HUES48 (cell line): ENCODE results near the gene DTX3L.

Experiments used
- H3K27ac ChIP-seq: one replicate; pipeline ENCODE4 v1.7.0; 2013; ENCODE audit warnings: low read depth, low read length, inconsistent platforms
- H3K27me3 ChIP-seq: 2 replicates; pipeline ENCODE4 v1.6.1; 2013; ENCODE audit warnings: mild to moderate bottlenecking, low read length; ENCODE audit not compliant: control insufficient read depth, insufficient read depth
- H3K36me3 ChIP-seq: 2 replicates; pipeline ENCODE4 v1.6.1; 2013; ENCODE audit warnings: low read length; ENCODE audit not compliant: control insufficient read depth, insufficient read depth
- H3K4me1 ChIP-seq: 2 replicates; pipeline ENCODE4 v1.6.1; 2013; ENCODE audit warnings: mild to moderate bottlenecking, low read length; ENCODE audit not compliant: control insufficient read depth, insufficient read depth
- H3K4me3 ChIP-seq: 2 replicates; pipeline ENCODE4 v1.5.1; 2013; ENCODE audit warnings: mild to moderate bottlenecking, low read depth, low read length
- H3K9ac ChIP-seq: 2 replicates; pipeline ENCODE4 v1.6.1; 2013; ENCODE audit warnings: mild to moderate bottlenecking, low read depth, low read length, moderate library complexity
- H3K9me3 ChIP-seq: 2 replicates; pipeline ENCODE4 v1.6.1; 2013; ENCODE audit warnings: low read length; ENCODE audit not compliant: control insufficient read depth, insufficient read depth

The DTX3L gene

DNA sequence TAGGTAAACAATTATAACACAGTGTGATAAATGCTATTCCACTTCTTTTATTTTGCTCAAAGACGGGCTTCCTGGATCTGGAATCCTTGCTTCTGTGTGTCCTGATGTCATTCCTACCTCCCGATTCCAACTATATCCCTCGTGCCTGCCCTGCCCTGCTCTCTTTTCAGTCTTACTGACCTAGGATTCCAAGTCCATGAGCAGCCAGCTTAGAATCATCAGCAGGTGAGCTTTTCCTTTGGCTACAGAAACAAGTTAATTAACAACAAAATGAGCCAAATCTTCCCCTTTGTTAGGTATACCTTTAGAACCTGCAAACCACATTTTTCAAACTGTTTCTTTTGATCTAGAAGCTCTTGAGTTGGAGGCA, 27.5 kb upstream of the DTX3L start:
- H3K36me3 ChIP-seq: no peaks in the 10 kb centered on the region
- no peaks in the 10 kb centered on the region for H3K27me3 ChIP-seq
- H3K4me3 ChIP-seq: peak overlapping the region; percentile 17; the same call in 1 of the 2 replicates
- peak overlapping the region; percentile 24; the same call in 1 of the 2 replicates for H3K9ac ChIP-seq
- H3K27ac ChIP-seq: peak overlapping the region; percentile 57
- no peaks in the 10 kb centered on the region for H3K9me3 ChIP-seq
- H3K4me1 ChIP-seq: peaks cover 26% of the 10 kb centered on the region

DNA sequence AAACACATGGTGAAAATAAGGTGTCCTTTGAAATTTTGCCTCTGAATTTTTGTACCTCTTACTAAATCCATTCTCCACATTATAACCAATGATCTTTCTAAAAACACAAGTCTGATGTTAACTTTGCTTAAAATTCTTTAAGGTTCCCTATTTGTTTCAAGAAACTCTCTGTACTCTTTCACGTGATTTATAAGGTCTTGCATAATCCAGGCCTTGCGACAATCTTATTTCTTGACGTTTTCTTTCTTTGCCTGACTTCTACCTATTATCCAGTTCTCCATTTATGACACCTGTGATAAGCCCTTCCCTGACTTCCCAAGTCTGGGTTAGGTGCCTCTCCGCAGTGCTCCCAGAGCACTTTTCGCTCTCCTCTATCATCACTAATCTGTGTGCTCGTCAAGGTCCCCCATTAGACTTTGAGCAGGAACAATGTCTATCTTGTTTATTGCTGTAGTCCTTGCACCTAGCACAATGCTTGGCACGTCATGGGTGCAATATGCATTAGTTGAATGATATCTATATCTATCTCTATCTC, 25.1 kb upstream of the DTX3L start:
- H3K4me3 ChIP-seq: no peak overlapping the region
- H3K27ac ChIP-seq: no peak overlapping the region
- H3K27me3 ChIP-seq: no peaks in the 10 kb centered on the region
- peaks cover 26% of the 10 kb centered on the region for H3K4me1 ChIP-seq
- H3K36me3 ChIP-seq: no peaks in the 10 kb centered on the region
- no peaks in the 10 kb centered on the region for H3K9me3 ChIP-seq
- H3K9ac ChIP-seq: no peak overlapping the region

DNA sequence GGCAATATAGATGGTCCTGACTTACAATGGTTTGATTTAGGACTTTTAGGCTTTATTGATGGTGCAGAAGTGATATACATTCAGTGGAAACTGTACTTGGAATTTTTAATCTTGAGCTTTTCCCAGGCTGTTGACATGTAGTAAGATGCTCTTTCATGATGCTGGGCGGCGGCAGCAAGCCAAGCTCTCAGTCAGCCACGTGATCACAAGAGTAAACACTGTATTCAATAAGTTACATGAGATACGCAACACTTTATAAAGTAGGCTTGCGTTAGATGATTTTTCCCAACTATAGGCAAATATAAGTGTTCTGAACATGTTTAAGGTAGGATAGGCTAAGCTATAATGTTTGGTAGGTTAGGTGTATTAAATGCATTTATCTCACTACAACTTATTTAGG, 18.0 kb upstream of the DTX3L start:
- Histone ChIP-seq H3K9ac (no peak overlapping the region), H3K36me3 (no peaks in the 10 kb centered on the region), H3K27ac (no peak overlapping the region), H3K27me3 (no peaks in the 10 kb centered on the region), H3K4me1 (no peaks in the 10 kb centered on the region), H3K9me3 (no peaks in the 10 kb centered on the region), H3K4me3 (no peak overlapping the region)

DNA sequence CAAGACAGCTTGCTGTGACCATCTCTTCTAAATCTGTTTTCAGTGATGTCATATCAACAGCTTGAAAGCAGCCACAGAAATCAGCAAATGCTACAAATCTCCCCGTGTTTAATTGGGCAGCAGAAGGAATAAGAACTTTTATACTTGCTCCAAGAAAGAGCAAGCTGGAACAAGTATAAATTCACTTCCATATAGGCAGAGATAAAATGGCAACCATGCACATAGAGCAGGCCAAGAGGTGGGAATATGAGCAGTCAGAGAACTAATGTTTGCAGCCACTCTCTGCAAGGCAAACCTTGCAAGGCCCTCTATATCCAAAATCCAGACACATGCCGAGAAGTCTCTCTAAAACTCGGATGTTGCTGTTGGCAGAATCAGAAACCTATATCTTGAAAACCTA, 16.1 kb upstream of the DTX3L start:
- Histone ChIP-seq H3K9me3 (no peaks in the 10 kb centered on the region), H3K27ac (no peak overlapping the region), H3K36me3 (no peaks in the 10 kb centered on the region), H3K4me3 (no peak overlapping the region), H3K27me3 (no peaks in the 10 kb centered on the region), H3K9ac (no peak overlapping the region), H3K4me1 (peaks cover 2% of the 10 kb centered on the region; the same call in 1 of the 2 replicates)

DNA sequence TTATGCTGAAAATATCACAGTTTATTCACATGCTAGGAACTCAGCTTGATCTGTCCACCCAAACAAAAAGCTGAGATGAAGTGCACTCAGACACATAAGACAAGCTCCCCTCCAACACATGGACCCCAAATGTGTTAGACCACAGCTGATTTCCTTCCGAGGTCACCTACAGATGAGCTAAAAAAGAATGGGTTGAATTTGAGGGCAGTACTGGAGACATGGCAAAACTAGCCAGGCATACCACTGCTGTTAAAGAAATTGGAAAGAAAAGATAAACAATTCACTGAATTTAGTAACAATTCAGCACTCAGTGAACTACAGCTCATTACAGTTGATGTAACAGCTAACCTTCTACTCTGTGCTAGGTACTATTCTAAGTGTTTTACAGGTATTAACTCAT, 15.5 kb upstream of the DTX3L start:
- Histone ChIP-seq H3K27me3 (no peaks in the 10 kb centered on the region), H3K27ac (no peak overlapping the region), H3K4me1 (peaks cover 6% of the 10 kb centered on the region), H3K9ac (no peak overlapping the region), H3K36me3 (no peaks in the 10 kb centered on the region), H3K4me3 (no peak overlapping the region), H3K9me3 (no peaks in the 10 kb centered on the region)

DNA sequence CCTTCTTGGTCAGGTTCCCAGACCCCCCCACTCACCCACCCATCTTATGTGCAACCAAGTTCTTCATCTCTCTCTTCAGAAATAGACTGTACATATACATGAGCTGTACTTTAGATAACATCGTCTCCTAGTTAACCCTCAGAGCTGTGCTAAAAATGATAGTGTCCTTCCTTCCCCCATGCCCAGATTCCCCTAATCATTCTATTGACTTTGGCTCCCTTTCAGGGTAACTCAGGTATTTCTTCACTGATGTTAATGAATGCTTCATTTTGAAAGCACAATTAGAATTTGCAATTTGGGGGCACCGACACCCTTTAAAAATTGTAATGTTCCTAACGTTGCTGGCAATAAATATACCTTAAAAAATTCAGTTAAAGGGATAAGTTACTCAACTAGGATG, 11.0 kb upstream of the DTX3L start:
- Histone ChIP-seq H3K4me1 (peaks cover 11% of the 10 kb centered on the region), H3K27ac (no peak overlapping the region), H3K9me3 (no peaks in the 10 kb centered on the region), H3K4me3 (no peak overlapping the region), H3K27me3 (no peaks in the 10 kb centered on the region), H3K9ac (no peak overlapping the region), H3K36me3 (no peaks in the 10 kb centered on the region)

DNA sequence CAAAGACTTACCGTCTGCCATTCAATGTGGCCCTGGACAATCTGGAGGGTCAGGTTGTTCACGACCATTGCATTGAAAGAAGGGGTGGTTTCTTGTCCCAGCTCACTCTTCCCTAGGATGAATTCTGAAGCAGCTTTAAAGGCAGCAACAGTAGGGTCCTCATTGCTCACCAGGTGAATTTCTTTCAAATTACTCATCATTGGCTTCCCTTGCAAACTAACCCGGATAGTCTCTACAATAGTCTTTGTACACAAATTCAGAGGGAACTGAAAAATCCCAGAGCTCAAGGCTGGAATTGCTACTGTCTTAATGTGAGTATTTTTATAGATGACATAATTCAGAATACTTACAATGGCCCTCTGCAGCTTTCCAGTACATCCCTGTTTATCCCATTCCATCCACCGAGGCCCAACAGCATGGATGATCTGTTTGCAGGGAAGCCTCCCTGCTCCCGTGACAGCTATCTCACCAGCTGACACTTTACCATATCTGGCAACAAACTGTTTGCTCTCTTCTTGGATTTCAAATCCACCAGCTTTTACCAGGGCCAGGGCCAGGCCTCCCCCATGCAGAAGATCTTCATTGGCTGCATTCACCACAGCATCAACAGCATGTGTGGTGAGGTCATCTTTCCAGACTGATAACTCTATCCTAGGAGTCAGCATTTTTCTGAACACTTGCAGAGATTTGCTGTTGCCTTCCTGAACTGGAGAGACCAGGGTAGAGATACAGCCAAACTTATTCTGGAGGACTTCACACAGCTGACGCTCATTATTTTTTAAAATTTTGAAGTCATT, 8.7 kb upstream of the DTX3L start:
- Histone ChIP-seq H3K27ac (peak overlapping the region; percentile 30), H3K9me3 (no peaks in the 10 kb centered on the region), H3K36me3 (no peaks in the 10 kb centered on the region), H3K27me3 (no peaks in the 10 kb centered on the region), H3K4me1 (peaks cover 20% of the 10 kb centered on the region), H3K4me3 (no peak overlapping the region), H3K9ac (no peak overlapping the region)

DNA sequence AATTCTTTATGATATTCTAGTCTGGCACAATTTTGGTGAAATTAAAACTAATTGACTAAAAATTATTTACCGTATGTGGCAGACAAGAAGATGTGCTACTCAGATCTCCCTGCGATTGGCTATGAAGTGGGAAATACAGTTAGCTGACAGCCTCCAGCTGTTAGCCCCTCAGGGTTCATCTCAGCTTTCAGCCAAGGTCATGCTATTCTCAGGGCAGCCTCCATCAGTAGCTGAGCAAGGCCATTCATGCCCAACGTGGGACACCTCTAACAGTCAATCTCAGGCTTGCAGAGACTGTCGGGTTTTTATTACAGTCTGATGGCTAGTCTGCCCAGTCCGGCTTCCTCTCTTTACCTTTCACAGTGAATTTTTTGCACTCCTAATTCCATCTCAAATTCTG, 6.8 kb upstream of the DTX3L start:
- no peaks in the 10 kb centered on the region for H3K27me3 ChIP-seq
- no peaks in the 10 kb centered on the region for H3K9me3 ChIP-seq
- no peak overlapping the region for H3K9ac ChIP-seq
- H3K4me1 ChIP-seq: peaks cover 20% of the 10 kb centered on the region
- no peak overlapping the region for H3K27ac ChIP-seq
- no peak overlapping the region for H3K4me3 ChIP-seq
- H3K36me3 ChIP-seq: no peaks in the 10 kb centered on the region

DNA sequence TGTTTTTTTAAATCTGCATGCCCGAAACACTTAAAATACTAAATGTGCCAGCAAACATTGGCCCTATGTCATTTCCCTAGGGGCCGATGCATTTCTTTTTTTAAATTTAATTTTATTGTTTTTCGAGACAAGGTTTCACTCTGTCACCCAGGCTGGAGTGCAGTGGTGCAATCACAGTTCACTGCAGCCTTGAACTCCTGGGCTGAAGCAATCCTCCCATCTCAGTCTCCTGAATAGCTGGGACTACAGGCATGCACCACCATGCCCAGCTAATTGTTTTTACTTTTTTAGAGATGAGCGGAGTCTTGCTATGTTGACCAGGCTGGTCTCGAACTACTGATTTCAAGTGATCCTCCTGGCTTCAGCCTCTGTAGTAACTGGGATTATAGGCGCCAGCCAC, 5.5 kb upstream of the DTX3L start:
- Histone ChIP-seq H3K9ac (no peak overlapping the region), H3K36me3 (no peaks in the 10 kb centered on the region), H3K27me3 (no peaks in the 10 kb centered on the region), H3K9me3 (no peaks in the 10 kb centered on the region), H3K4me3 (no peak overlapping the region), H3K27ac (no peak overlapping the region), H3K4me1 (peaks cover 14% of the 10 kb centered on the region)

DNA sequence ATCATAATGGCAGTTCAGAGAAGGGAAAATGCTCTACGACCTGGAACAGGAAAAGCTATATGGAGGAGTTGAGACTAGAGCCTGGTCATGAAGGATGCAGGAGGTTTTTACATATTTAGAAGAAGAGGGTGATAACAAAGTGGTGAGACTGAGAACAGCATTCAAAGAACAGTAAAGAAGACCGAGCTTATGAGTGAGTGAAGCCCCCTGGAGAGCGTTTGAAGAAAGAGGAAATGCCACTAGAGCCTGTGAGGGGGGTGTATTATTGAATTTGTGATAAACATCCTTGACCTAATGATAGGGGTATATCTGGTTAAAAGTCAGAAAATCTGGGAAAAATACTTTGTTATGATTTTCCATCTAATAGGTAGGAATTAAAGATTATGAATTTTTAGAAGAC, 4.2 kb upstream of the DTX3L start:
- Histone ChIP-seq H3K9ac (no peak overlapping the region), H3K9me3 (no peaks in the 10 kb centered on the region), H3K27me3 (no peaks in the 10 kb centered on the region; the same call in 1 of the 2 replicates), H3K36me3 (no peaks in the 10 kb centered on the region), H3K27ac (no peak overlapping the region), H3K4me1 (peaks cover 15% of the 10 kb centered on the region; the same call in 1 of the 2 replicates), H3K4me3 (no peak overlapping the region)

DNA sequence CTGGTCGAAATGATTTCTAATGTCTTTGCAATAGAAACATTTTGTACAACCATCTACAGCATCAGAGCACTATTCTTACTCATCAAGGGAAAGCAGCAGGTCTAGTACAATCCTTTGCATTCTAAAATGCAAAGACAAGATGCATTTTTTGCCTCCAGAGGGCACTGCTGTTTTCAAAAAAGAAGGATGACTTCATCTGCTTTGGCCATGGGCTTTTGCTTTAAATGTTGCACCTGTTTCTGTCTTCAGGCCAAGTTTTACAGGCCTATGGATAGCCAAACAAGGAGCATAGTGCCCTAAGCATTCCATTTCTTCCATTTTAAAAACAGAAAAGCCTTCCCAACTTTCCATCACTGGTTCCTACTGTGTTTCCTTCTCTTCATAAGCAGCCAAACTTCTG, 3.5 kb upstream of the DTX3L start:
- Histone ChIP-seq H3K4me1 (peaks cover 17% of the 10 kb centered on the region; the same call in 1 of the 2 replicates), H3K9me3 (no peaks in the 10 kb centered on the region), H3K27me3 (no peaks in the 10 kb centered on the region; the same call in 1 of the 2 replicates), H3K27ac (no peak overlapping the region), H3K9ac (no peak overlapping the region), H3K36me3 (no peaks in the 10 kb centered on the region), H3K4me3 (no peak overlapping the region)
